ENCODE data around the gene SCN9A. TPM values are rescaled to one million over a fixed set of nuclear protein-coding genes. Genes with fewer than 3 reads are reported as not detected.
A peak's percentile ranks its signal among the peaks of the same experiment; 100 is the strongest.

Gene SCN9A
- polyA plus RNA-seq, 10 donors = 2.2 to 4.5 (median 3.3) TPM

DNA sequence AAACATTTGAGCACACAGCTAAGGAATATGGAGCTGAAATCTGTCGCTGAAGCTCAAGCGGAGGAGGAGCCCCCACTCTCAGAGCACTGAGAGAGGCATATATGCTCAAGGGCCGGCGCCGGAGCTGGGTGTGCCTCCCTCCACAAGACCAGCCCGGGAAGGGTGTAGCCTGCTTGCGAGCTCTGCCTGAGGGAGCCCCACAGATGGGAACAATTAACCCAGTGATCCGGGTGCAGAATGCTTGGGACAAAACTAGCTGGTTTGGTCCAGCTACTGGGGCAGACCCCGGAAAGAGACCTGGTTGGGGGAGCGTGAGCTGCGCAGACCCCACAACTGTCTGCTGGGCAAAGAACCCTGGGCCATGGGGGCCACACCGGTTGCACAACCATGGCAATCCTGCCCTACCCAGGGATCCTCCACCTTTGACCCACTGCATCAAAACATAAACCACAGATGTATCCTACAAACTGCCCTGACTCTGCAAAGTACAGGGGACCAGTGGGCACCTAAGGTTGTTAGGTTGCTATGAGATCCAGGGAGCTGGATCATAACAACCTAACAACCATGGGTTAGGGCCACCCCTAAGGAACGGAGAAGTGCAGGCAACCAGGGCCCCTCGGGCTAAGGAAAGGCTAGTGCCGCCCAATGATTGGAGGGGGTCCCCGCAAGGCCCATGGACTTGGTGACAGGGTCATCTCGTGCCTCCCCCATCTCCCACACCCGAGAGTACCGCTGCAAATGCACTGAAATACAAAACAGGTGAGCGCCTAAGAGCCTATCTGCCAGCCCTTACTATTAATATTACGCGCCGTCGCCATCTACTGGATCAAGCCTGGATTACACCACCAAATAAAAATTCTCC is 194.6 kb downstream of the SCN9A start:
- peak; percentile 20 to 56 (median 34) for DNase-seq

DNA sequence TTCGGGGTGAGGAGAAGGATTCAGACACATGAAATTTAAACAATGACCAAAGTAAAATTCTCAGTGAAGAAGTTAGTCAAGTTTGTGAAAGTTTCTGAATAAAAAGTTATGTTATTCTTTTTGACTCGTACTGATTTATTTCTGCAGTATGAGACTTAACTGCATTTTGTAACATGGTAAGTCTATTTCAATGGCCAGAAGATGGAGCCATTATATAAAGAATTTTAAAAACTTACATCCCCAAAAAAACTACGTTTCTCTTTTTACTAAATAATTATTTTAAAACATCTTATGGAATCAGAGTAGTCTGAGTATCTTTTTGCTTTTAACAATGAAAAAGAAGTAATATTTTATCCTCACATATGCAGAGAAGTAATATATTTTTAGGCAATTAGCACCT is 196.5 kb downstream of the SCN9A start:
- peak in 1 of 3 donors; percentile 12 for DNase-seq

DNA sequence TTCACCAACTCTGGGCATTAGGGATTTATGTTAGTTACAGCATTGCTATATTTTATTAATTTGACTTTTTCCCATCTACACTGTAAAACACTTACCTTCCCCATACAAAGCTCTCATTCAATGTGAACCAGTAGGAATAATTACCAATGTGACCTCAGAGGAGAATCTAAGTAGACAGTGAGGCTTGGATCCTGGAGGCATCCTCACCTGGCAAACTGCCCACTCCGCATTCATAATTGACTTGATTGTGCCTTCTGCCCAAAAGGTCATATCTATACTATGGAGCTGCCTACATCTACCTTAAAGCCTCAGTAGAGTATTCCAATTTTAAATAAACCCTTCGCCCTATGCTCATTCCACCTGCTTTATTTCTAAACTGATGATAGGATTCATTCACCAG is 202.5 kb downstream of the SCN9A start:
- DNase-seq = no peak

DNA sequence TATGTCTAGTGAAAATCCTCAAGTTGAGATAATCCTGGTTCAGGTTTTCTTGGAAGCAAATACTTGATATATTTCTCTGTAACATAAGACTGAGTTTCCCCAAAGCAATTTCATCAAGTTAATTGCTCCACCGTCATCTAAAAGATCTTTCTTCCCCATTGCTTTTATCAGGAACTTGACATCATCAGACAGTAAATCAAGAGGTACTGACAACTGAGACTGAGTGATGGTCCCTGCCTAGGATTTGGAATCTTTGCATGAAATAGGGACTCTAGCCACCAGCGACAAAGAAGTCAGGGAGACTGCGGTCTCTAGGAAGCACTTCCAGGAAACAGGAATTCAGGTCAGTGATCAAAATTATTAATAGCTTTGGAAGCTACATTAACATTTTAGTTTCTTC is 204.5 kb downstream of the SCN9A start:
- DNase-seq = no peak

DNA sequence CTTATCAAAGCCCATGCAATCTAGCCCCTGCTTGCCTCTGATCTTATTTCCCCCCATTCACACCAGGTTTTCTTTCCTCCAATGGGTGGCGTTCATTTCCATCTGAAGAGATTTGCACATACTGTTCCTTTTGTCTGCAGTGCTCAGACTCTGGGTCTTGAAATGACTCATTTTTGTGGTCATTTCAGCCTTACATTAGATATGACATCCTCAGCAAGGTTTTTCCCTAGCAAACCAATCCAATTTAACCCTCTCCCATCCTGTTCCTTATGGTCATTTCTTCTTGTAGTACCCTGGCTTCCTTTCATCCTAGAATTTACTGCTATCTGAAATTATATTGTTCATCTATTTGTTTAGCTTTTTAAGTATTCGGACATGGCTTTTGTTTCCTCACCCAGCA is 205.4 kb downstream of the SCN9A start:
- DNase-seq = no peak

DNA sequence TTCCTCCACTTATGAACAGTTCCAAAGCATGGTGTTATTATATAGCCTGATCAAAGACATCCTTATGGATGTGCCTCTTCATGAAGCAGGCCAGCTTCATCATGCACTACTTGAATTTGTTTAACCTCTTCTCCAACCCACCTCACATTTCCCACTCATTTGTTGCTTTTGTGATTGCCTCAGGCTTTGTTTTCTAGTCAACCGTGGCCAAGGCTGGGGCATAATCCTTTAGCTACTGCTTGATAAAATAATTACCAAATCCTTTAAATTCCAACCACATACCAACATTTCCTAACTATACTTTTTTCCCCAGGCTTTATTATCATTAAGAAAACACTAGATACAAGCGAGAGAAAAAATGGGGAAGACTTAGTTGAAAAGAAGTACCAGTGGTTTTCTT is 208.3 kb downstream of the SCN9A start:
- DNase-seq = no peak

DNA sequence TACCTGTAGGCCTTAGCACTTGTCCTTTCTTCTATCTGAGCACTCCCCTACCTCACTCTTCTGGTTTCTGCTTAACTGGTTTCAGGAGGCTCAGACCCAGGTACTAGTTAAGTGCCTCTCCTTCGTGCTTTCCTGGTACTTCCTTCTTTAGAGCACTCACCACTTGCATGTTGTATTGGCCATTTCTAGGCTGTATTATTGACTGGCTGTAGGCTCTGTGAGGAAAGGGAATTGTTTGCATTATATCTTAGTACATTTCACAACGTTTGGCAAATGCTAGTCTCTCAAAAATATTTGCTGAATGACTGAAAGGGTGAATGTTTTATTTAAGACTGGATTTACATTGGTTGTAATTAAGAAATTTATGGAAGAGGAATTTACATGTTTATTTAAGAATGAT is 212.0 kb downstream of the SCN9A start:
- no peak for DNase-seq

DNA sequence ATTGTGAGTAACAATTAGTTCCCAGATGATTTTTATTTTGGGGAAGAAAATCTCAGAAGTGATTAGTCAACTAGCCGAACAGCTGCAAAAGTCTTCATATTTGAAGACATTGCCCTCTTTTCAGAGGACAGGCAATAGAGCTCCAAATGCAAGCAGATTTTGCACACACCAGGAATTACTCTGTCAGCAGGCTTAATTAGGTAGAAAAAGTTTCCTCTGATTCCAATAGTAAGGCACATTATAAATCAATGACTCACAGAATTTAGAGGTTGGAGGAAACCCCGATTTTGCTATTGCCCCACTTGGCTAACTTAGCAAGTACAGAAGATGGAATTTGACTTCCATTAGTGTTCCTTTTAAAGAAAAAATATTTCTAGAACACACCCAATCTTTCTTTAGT is 217.2 kb downstream of the SCN9A start:
- no peak for DNase-seq

DNA sequence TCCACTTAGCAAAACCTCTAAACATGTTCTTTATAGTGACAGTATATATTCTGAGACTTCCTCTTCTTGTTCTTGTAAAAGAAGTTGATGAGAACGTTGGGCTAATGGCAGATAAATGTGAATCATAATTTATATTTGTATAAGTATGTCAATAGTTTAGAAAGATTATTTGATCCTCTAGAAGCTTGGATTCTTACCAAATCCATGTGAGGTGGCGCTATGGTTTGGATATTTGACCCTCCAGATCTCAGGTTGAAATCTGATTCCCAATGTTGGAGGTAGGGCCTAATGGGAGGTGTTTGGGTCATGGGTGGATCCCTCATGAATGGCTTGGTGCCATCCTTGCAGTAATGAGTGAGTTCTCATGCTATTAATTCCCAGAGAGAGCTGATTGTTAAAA is 218.2 kb downstream of the SCN9A start:
- no peak for DNase-seq

DNA sequence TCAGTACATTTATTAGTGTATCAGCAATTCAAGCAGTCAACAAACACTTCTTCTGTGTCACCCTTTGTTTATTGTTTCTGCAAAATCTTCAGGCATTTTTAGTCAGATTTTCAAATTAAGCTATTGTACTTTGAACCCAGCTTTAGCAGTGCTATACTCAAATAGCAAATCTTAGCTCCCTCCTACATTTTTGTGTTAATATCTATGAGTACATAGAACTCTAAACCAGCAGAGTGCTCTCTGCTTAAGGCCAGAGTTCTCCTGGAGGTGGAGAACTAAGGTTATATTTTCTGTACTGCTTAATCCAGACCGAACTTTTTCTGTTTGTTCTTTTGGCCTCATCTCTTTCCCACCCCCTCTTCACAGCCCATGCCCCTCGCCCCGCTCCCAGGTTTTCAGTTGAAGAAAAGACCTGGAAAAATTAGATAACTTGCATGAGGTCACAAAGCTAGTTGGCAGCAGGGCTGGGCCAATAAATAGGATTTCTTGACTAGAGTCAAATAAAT is 218.7 kb downstream of the SCN9A start:
- DNase-seq = no peak

DNA sequence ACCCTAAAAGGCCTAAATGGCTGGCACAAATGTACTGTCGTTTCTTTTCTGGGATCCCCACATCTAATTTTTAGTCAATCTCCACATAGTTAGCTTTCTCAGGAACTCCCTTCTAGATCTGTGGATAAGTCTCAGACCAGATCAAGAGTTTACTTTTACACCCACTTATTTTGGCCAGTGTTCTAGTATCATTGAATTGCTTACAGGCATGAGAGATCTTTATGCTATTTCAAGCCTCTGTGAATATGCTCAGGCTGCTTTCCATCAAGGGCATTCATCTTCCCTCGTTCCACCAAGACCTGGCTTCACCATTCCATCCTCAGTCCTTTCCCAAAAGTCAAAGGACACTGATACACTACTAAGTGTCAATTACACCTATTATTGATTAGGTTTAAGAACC is 220.2 kb downstream of the SCN9A start:
- no peak for DNase-seq

DNA sequence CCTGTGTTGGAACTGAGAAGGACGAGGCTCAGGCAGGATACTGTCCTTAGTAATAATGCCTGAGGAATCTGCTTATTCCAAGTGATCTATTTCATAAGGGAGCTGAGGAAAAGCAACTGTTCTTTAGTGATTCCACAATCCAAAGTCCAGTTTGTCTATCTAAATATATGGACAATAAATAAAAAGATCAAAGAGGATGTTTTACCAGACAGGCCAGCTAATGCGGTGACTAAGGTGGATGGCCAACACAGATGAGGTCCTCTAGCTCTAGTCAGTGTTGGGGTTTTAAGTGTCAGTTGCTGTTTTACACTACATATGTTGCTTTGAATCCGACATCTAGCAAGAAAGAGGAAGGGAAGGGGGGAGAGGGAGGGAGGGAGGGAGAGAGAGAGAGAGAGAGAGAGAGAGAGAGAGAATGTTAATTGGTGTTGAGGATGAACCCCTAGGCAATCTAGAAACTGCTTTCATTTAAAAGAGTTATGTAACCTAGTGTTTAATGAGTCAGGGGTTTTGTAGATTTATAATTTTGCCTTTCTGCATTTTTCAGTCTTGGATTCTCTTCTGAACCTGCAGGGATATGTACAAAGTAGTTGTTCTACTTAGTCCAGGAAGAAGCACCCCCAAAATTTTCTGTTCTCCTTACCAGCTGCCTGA is 220.9 kb downstream of the SCN9A start:
- DNase-seq = no peak

DNA sequence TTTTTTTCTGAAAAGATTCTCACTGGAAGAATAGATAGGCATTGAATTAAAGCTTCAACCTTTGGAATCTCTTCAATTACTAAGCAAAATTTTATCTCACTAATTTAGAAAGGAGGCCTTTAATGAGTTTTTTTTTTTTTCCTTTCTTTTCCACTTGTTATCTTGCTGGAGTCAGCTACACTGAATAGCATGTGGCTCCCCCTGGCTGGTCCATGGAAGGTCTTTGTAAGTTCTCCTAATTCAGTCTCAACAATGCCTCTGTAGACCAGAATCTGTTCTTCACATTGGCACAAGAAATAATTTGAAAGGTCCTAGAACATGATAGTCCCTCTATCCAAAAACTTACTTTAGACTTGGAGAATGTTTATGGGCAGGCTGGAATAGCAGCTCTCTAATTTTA is 223.7 kb downstream of the SCN9A start:
- no peak for DNase-seq

DNA sequence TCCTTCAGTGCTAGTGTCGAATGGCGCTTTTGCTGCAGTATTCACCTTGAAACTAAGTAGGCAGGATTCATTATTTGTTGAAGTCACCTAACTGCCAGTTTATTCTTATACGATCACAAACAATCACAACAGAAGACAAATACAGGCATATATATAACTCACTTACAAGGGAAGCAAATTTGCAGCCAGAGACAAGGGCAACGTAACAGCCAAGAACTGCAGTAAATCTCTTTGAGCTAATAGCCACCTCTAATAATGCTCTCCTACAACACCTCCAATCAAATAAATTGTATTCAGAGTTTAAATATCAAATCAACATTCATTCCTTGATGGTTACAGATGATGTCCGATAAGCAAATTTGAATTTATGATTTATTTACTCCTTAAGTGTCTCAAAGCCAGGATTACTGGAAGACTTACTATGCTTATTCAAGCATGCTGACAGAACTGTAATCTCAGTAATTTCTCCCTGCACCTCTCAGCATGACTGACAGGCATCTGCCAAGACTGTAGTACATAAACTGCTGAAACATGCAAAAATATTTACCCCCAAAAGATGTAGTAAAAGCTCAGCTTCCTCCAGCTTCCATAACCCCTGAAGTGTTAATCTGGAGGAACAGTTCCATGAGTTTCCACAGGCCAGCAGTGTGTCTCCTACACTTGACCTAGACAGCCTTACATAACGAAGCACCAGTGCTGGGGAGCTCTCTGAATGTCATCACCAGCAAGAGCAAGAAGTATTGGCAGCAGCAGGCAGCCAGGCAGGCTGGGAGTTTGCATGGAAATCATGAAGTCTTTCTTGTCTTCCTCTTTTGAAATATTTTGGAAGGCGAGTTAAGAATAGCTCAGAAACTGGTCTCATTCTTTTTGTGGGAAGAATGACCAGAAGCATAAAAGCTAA is 227.0 kb downstream of the SCN9A start:
- no peak for DNase-seq

DNA sequence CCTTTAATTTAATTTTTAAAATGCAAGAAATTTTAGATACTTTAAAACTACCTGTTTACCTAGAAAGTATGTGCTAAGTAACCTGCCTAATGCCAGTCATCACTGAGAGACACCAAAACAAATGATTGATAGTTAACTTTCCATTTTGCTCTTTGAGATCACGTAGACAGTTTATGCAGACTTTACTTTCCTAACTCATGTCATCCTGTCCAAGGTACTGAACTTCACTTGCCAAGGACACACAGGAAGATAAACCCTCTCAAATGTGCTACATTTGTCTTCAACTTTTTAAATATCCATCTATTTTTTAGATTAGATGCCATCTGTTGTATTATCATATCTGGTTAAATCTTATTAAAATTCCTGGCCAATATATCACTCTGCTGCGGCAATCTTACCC is 227.9 kb downstream of the SCN9A start:
- no peak for DNase-seq

Other genes with a start within 250 kb of the SCN9A start
- gene SCN1A, start 247.9 kb downstream of the SCN9A start, polyA plus RNA-seq (ENCODE audit: insufficient read length in 10 of 10) = under 1 TPM in 6 of 10 donors, not detected in 4; 0.03 to 0.49 (median 0.11) TPM
- gene SCN7A, start 118.3 kb upstream of the SCN9A start, polyA plus RNA-seq (ENCODE audit: insufficient read length in 10 of 10) = 10 to 100 TPM; 42.8 to 85.7 (median 55.6) TPM

Data from muscle of back (tissue), 11 donors.